ENCODE measurements around the gene GSK3A.

GSK3A gene

DNA sequence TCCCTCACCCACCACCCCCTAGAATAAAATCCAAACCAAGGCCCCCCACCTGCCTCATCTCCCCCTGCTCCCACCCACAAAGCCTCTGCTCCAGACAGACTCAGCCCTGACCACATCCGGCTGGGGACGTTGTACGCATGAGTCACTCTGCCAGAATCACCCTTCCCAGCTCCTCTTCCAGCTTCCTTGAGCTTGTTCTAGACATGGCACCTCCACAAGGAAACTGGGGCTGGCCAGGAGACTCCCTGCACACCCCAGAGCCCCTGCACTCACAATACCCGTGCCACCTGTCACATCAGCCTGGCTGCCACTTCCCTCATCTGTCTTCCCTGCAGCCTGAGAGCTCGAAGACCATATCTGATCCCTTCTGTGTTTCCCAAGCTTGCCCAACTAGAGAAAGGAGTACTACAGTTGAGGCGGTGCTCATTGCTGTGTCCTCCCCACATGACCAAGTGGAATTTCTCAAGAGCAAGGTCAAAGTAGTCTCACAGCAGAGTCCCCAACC lies 34.6 kb downstream of the GSK3A start:
- Histone ChIP-seq H3K9me3 (ENCODE audit: control insufficient read depth, insufficient read depth, low read depth, low read length) (no peaks in the 10 kb centered on the region), H3K4me3 (ENCODE audit: low read depth, low read length) (no peak overlapping the region), H3K4me1 (ENCODE audit: control insufficient read depth, insufficient read depth, low read length) (no peaks in the 10 kb centered on the region), H3K36me3 (ENCODE audit: control insufficient read depth in 2 of 2, insufficient read depth in 1 of 2, low read length in 2 of 2) (peaks cover 86 to 100% of the 10 kb centered on the region in 2 experiments), H3K27ac (ENCODE audit: extremely low read depth, low read depth, low read length) (no peak overlapping the region)
- ChIA-PET CTCF (interaction anchor here (0.5 to 1.6 kb wide), 9 partner anchors 9 to 389 kb away, joined by 3 to 7 read pairs (median 3); no protein-coding TSS in a partner anchor), POLR2A (interaction anchor here (0.7 to 2.8 kb wide), 4 partner anchors 8 to 189 kb away, joined by 3 to 20 read pairs (median 4); partner anchors contain the start of genes DEDD2, GSK3A and ZNF526)
- TF ChIP-seq ZNF626 (tag by site-specific recombination; IDR thresholded peaks at IDR 0.05): no peak
- no peak for TF ChIP-seq SP3 (tag by site-specific recombination; IDR thresholded peaks at IDR 0.05)
- TF ChIP-seq SALL2 (tag by site-specific recombination; IDR thresholded peaks at IDR 0.05; ENCODE audit: borderline replicate concordance): no peak
- TF ChIP-seq ZNF394 (tag by site-specific recombination; IDR thresholded peaks at IDR 0.05; ENCODE audit: borderline replicate concordance): peak; percentile 37; the same call in 1 of the 2 replicates
- TF ChIP-seq ZNF48 (tag by site-specific recombination; IDR thresholded peaks at IDR 0.05): no peak
- peak; percentile 48; the same call in 1 of the 2 replicates for TF ChIP-seq ZNF600 (tag by site-specific recombination; IDR thresholded peaks at IDR 0.05)
- no peak for TF ChIP-seq ZNF169 (tag by site-specific recombination; IDR thresholded peaks at IDR 0.05)
- TF ChIP-seq, protein P1, sequence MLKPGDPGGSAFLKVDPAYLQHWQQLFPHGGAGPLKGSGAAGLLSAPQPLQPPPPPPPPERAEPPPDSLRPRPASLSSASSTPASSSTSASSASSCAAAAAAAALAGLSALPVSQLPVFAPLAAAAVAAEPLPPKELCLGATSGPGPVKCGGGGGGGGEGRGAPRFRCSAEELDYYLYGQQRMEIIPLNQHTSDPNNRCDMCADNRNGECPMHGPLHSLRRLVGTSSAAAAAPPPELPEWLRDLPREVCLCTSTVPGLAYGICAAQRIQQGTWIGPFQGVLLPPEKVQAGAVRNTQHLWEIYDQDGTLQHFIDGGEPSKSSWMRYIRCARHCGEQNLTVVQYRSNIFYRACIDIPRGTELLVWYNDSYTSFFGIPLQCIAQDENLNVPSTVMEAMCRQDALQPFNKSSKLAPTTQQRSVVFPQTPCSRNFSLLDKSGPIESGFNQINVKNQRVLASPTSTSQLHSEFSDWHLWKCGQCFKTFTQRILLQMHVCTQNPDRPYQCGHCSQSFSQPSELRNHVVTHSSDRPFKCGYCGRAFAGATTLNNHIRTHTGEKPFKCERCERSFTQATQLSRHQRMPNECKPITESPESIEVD (tag by site-specific recombination; IDR thresholded peaks at IDR 0.05): no peak

DNA sequence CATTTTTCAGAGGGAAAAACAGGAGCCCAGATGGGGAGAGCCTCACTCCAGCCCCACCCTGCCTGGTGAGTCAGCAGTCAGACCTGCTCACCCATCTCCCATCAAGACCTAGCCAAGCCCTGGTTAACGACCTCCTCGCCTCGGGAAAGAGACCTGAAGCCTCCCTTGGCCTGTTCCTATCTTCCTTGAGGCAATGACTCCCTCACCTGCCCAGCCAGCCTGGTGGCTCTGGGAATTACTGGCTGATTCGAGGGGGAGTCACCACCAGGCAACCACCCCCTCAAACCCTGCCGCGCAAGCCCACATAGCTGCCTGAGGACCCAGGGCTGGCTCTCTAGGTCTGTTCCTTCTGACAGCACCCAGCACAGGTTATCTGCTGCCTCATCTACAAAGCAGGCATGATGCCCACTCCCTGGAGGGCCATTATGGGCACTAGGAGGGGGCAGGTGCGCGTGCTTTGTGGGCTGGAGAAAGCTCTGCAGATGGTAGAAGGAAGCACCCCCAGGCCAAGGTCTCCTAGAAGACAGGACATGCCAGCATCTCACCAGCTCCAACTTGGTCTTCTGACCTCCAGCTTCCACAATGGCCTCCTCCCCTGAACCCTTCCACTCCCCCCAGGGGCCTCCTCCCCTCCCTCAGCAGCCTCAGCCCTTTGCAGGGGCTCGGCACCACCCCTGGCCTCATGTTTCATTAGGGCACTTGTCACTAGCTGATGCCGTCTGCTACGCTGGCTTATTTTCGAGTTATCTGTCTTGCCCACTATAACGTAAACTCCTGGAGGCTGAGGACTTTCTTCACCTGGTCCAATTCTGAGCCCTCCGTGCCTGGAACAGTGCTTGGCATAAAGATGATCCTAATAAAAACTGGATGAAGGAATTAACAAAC lies 35.3 kb downstream of the GSK3A start:
- Histone ChIP-seq H3K27ac (ENCODE audit: extremely low read depth, low read depth, low read length) (peak overlapping the region; percentile 39), H3K4me3 (ENCODE audit: low read depth, low read length) (no peak overlapping the region), H3K4me1 (ENCODE audit: control insufficient read depth, insufficient read depth, low read length) (no peaks in the 10 kb centered on the region), H3K36me3 (ENCODE audit: control insufficient read depth in 2 of 2, insufficient read depth in 1 of 2, low read length in 2 of 2) (peaks cover 88 to 97% of the 10 kb centered on the region in 2 experiments), H3K9me3 (ENCODE audit: control insufficient read depth, insufficient read depth, low read depth, low read length) (no peaks in the 10 kb centered on the region)
- POLR2A ChIA-PET: interaction anchor here (0.7 to 2.8 kb wide), 4 partner anchors 9 to 190 kb away, joined by 3 to 20 read pairs (median 4); partner anchors contain the start of genes DEDD2, GSK3A and ZNF526
- CTCF ChIA-PET: interaction anchor here (0.5 to 1.6 kb wide), 7 partner anchors 10 to 389 kb away, joined by 3 to 7 read pairs (median 4); no protein-coding TSS in a partner anchor
- TF ChIP-seq, protein P2, sequence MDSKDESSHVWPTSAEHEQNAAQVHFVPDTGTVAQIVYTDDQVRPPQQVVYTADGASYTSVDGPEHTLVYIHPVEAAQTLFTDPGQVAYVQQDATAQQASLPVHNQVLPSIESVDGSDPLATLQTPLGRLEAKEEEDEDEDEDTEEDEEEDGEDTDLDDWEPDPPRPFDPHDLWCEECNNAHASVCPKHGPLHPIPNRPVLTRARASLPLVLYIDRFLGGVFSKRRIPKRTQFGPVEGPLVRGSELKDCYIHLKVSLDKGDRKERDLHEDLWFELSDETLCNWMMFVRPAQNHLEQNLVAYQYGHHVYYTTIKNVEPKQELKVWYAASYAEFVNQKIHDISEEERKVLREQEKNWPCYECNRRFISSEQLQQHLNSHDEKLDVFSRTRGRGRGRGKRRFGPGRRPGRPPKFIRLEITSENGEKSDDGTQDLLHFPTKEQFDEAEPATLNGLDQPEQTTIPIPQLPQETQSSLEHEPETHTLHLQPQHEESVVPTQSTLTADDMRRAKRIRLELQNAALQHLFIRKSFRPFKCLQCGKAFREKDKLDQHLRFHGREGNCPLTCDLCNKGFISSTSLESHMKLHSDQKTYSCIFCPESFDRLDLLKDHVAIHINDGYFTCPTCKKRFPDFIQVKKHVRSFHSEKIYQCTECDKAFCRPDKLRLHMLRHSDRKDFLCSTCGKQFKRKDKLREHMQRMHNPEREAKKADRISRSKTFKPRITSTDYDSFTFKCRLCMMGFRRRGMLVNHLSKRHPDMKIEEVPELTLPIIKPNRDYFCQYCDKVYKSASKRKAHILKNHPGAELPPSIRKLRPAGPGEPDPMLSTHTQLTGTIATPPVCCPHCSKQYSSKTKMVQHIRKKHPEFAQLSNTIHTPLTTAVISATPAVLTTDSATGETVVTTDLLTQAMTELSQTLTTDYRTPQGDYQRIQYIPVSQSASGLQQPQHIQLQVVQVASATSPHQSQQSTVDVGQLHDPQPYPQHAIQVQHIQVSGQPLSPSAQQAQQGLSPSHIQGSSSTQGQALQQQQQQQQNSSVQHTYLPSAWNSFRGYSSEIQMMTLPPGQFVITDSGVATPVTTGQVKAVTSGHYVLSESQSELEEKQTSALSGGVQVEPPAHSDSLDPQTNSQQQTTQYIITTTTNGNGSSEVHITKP (tag by site-specific recombination; IDR thresholded peaks at IDR 0.05): peak; percentile 67
- no peak for TF ChIP-seq ZNF175 (tag by site-specific recombination; IDR thresholded peaks at IDR 0.05)
- no peak for TF ChIP-seq ZNF561 (tag by site-specific recombination; IDR thresholded peaks at IDR 0.05; ENCODE audit: borderline replicate concordance)
- no peak for TF ChIP-seq ZNF311 (tag by site-specific recombination; IDR thresholded peaks at IDR 0.05; ENCODE audit: borderline replicate concordance)
- TF ChIP-seq, protein P3, sequence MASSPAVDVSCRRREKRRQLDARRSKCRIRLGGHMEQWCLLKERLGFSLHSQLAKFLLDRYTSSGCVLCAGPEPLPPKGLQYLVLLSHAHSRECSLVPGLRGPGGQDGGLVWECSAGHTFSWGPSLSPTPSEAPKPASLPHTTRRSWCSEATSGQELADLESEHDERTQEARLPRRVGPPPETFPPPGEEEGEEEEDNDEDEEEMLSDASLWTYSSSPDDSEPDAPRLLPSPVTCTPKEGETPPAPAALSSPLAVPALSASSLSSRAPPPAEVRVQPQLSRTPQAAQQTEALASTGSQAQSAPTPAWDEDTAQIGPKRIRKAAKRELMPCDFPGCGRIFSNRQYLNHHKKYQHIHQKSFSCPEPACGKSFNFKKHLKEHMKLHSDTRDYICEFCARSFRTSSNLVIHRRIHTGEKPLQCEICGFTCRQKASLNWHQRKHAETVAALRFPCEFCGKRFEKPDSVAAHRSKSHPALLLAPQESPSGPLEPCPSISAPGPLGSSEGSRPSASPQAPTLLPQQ (tag by site-specific recombination; IDR thresholded peaks at IDR 0.05): no peak
- TF ChIP-seq, protein P4, sequence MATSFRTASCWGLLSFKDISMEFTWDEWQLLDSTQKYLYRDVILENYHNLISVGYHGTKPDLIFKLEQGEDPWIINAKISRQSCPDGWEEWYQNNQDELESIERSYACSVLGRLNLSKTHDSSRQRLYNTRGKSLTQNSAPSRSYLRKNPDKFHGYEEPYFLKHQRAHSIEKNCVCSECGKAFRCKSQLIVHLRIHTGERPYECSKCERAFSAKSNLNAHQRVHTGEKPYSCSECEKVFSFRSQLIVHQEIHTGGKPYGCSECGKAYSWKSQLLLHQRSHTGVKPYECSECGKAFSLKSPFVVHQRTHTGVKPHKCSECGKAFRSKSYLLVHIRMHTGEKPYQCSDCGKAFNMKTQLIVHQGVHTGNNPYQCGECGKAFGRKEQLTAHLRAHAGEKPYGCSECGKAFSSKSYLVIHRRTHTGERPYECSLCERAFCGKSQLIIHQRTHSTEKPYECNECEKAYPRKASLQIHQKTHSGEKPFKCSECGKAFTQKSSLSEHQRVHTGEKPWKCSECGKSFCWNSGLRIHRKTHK (tag by site-specific recombination; IDR thresholded peaks at IDR 0.05): no peak
- TF ChIP-seq SALL2 (tag by site-specific recombination; IDR thresholded peaks at IDR 0.05; ENCODE audit: borderline replicate concordance): no peak
- TF ChIP-seq ZNF624 (tag by site-specific recombination; IDR thresholded peaks at IDR 0.05): no peak
- no peak for TF ChIP-seq ZNF155 (tag by site-specific recombination; IDR thresholded peaks at IDR 0.05)
- TF ChIP-seq ZNF274 (IDR thresholded peaks at IDR 0.05; ENCODE audit: low read length): no peak
- TF ChIP-seq ZNF274 (tag by site-specific recombination; IDR thresholded peaks at IDR 0.05; ENCODE audit: borderline replicate concordance): no peak
- TF ChIP-seq GLIS1 (tag by site-specific recombination; IDR thresholded peaks at IDR 0.05): peak; percentile 67
- TF ChIP-seq ZNF701 (tag by site-specific recombination; IDR thresholded peaks at IDR 0.05): no peak
- TF ChIP-seq HOXC10 (CRISPR knock-in tag; IDR thresholded peaks at IDR 0.05): no peak
- no peak for TF ChIP-seq ZIC2 (tag by site-specific recombination; IDR thresholded peaks at IDR 0.05)
- TF ChIP-seq GLIS2 (tag by site-specific recombination; IDR thresholded peaks at IDR 0.05): peak; percentile 47
